Sigmoid colon (tissue), 7 donors: ENCODE measurements around the gene CCDC66. TPM values are rescaled to one million over a fixed set of nuclear protein-coding genes. Genes with fewer than 3 reads are reported as not detected.

Experiments used
- DNase-seq: peaks from one replicate; pipeline ENCODE4 v3.0.0-alpha.2; 2019
- H3K27ac ChIP-seq, 4 donors: fragments of 200-600 bp; sonication (generic); one replicate each; pipeline ENCODE4 v1.5.1; 2016 to 2019; ENCODE audit warnings: mild to moderate bottlenecking in 1 of 4
- H3K27me3 ChIP-seq, 3 donors: fragments of 200-600 bp; sonication (generic); one replicate each; pipeline ENCODE4 v1.5.1; 2019; ENCODE audit warnings: mild to moderate bottlenecking in 1 of 3
- H3K36me3 ChIP-seq, 4 donors: fragments of 200-600 bp; sonication (generic); one replicate each; pipeline ENCODE4 v1.5.1; 2016 to 2019
- H3K4me1 ChIP-seq, 4 donors: fragments of 200-600 bp; sonication (generic); one replicate each; pipeline ENCODE4 v1.5.1; 2017 to 2019
- H3K4me3 ChIP-seq, 4 donors: fragments of 200-600 bp; sonication (generic); one replicate each; pipeline ENCODE4 v1.5.1; 2017 to 2019; ENCODE audit warnings: mild to moderate bottlenecking in 2 of 4, moderate library complexity in 1 of 4
- H3K9me3 ChIP-seq, 4 donors: fragments of 200-600 bp in 3 of 4; sonication (generic) in 3 of 4; one replicate each; pipeline versions ENCODE4 v1.5.1 to v1.6.1; 2013 to 2019
- CTCF ChIP-seq, 4 experiments: fragments of 450-650 bp in 3 of 4; fragments of 200-600 bp in 1 of 4; IDR thresholded peaks; one replicate each; pipeline ENCODE4 v1.5.1; 2016 to 2019; ENCODE audit warnings: antibody characterized with exemption in 4 of 4, mild to moderate bottlenecking in 3 of 4, moderate library complexity in 2 of 4
- EP300 ChIP-seq, 4 donors: sonication (generic); formaldehyde crosslinking; IDR thresholded peaks; one replicate each; pipeline ENCODE4 v1.6.1; 2017; ENCODE audit warnings: antibody characterized with exemption in 4 of 4
- POLR2A ChIP-seq, 2 donors: fragments of 450-650 bp; IDR thresholded peaks; one replicate each; pipeline ENCODE4 v1.6.1; 2016; ENCODE audit warnings: antibody characterized with exemption in 2 of 2, mild to moderate bottlenecking in 2 of 2, moderate library complexity in 2 of 2
- POLR2AphosphoS5 ChIP-seq, 4 donors: sonication (generic); formaldehyde crosslinking; IDR thresholded peaks; one replicate each; pipeline ENCODE4 v1.6.1; 2017; ENCODE audit warnings: antibody characterized with exemption in 4 of 4
- WGBS, 2 donors: extraction: QIAGEN DNeasy Blood & Tissue Kit; methylation state at CpG; one replicate each; pipeline ENCODE4 v1.1.7; 2013; 5-methylcytosine and 5-hydroxymethylcytosine counted together
- intact Hi-C: fragments of 100-400 bp; cut with DNase I; formaldehyde crosslinking; loops from one replicate; pipeline ENCODE4 v1.15.1; 2023
- polyA plus RNA-seq, 3 donors: library from polyadenylated mRNA; stranded (reverse); fragments of 200-250 nt; gene quantifications; one replicate each; pipeline ENCODE4 v1.2.3, GENCODE V29; 2013
- total RNA-seq, 4 donors: library from RNA; depleted of rRNA; stranded (reverse); fragments of >200 nt; gene quantifications; one replicate each; pipeline ENCODE4 v1.1.0, GENCODE V29; 2016
- donor health status: healthy with polysubstance abuse.
- donor health status: Bipolar disorder and iron deficiency.
- donor health status: healthy.

The CCDC66 gene
- total and polyA plus RNA-seq, 7 donors = 4.2 to 86.1 (median 27.7) TPM

DNA sequence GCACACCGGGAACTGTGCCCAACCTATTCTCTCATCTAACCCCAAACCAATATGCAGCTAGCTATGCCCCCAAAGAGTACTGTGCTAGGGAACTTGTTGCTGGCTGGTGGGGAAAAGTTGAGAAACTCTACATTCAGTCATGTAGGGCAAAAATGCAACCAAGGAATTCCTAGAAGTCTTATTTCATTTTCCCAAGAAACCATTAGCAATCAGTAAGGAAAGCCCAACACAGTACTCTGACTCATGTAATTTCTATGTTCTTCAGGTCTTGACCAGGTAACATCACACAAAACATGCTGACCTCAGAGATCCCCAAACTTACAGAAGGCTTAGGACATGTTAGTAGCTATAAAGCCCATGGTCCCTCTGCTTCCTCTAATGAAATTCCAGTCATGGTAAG lies 74.0 kb downstream of the CCDC66 start:
- TF ChIP-seq POLR2A (IDR thresholded peaks at IDR 0.05) (no peak), EP300 (IDR thresholded peaks at IDR 0.05) (no peak), POLR2AphosphoS5 (IDR thresholded peaks at IDR 0.05) (no peak)
- H3K36me3 ChIP-seq = peaks cover 7 to 74% (median 26%) of the 10 kb centered on the region in 4 donors
- intact Hi-C loops = no loop called here
- no peak for DNase-seq
- no peaks in the 10 kb centered on the region for H3K4me1 ChIP-seq
- H3K4me3 ChIP-seq = no peak overlapping the region
- H3K9me3 ChIP-seq = no peaks in the 10 kb centered on the region
- no peak overlapping the region for H3K27ac ChIP-seq
- WGBS, 2 donors = 56 to 95% methylated on average over 1 of the region's 1 CpG
- H3K27me3 ChIP-seq = no peaks in the 10 kb centered on the region

- Histone ChIP-seq H3K9me3 (no peaks in the 10 kb centered on the region), H3K4me1 (no peaks in the 10 kb centered on the region), H3K36me3 (peaks cover 7 to 76% (median 15%) of the 10 kb centered on the region in 4 donors), H3K27me3 (no peaks in the 10 kb centered on the region), H3K27ac (no peak overlapping the region), H3K4me3 (no peak overlapping the region)
- TF ChIP-seq POLR2AphosphoS5 (IDR thresholded peaks at IDR 0.05) (no peak), POLR2A (IDR thresholded peaks at IDR 0.05) (no peak)
- WGBS, 2 donors = 95 to 97% methylated on average over 4 of the region's 4 CpGs
- intact Hi-C loops = no loop called here
- no peak for DNase-seq
These were observed 76.2 kb downstream of the CCDC66 start for GRCh38 chr3:56633181-56633580.

DNA sequence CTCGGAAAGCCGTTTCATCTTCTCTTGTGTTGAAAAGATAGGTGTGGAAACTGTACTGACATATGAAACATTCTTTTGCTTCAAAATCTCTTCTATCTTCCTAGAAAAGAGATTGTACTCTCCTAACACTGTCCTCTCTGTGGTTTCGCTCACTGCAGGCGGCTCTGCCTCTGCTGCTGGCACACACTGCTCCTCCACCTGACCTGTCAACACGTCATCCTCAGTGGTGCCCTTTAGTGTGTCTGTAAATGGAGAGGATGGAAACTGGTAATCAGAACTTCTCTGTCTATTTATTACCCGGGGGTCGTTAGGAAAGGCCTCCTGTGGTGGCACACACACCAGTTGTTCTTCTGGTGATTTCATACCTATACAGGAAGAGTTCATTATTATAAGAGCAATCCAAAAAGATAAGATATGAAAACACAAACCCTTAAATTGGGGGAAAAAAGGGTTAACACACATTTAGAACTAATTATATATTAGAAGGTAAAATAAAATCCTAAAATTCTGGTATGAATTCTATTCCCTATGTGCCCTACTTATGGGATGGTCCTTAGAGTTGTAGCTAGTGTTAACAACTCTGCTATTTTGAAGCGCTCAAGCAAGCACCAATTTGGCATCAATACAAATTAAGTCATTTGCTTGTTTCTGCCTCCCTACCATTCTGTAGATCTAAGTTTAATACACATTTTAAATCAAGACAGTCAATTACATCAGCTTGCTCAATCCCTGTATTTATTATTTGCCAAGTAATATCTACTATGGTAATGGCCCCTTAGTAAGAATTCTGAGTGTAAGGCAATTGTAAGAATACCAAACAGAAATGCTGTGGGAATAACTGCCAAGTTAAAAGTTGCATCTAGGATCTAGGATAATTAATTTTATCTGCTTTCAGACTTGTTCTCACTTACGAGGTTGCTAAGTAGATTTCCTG lies 76.9 kb downstream of the CCDC66 start:
- Histone ChIP-seq H3K27ac (no peak overlapping the region), H3K36me3 (peaks cover 7 to 77% (median 15%) of the 10 kb centered on the region in 4 donors), H3K27me3 (no peaks in the 10 kb centered on the region), H3K9me3 (no peaks in the 10 kb centered on the region), H3K4me1 (no peaks in the 10 kb centered on the region), H3K4me3 (no peak overlapping the region)
- DNase-seq = no peak
- TF ChIP-seq POLR2A (IDR thresholded peaks at IDR 0.05) = no peak
- no peak for TF ChIP-seq EP300 (IDR thresholded peaks at IDR 0.05)
- TF ChIP-seq CTCF (IDR thresholded peaks at IDR 0.05) = no peak
- no peak for TF ChIP-seq POLR2AphosphoS5 (IDR thresholded peaks at IDR 0.05)
- intact Hi-C loops = no loop called here
- 88 to 91% methylated on average over 9 of the region's 9 CpGs for WGBS, 2 donors

DNA sequence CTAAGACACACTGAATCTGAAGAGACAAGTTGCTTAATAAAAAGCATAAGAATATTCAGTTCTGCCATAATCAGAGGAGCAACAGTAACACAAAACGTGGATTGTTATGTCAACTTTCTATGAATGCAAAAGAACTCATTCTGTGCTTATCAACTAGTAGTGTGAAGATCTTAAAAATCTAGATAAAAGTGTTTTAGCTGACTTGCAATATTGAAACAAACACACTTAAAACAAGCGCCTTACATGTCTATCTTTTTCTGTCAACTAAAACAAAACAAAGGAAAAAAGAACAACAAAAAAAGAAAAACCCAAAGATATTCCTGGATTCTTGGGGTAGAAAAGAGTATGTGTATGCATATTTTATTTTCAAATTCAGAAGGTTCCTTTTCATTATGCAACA lies 88.4 kb downstream of the CCDC66 start:
- H3K27me3 ChIP-seq = no peaks in the 10 kb centered on the region
- no peaks in the 10 kb centered on the region for H3K4me1 ChIP-seq
- H3K36me3 ChIP-seq = peaks cover 9 to 77% (median 26%) of the 10 kb centered on the region in 4 donors
- WGBS, 2 donors = 91 to 94% methylated on average over 2 of the region's 2 CpGs
- TF ChIP-seq POLR2A (IDR thresholded peaks at IDR 0.05) (no peak), POLR2AphosphoS5 (IDR thresholded peaks at IDR 0.05) (no peak), EP300 (IDR thresholded peaks at IDR 0.05) (no peak), CTCF (IDR thresholded peaks at IDR 0.05) (no peak)
- H3K4me3 ChIP-seq = no peak overlapping the region
- H3K9me3 ChIP-seq = no peaks in the 10 kb centered on the region
- intact Hi-C loops = no loop called here
- no peak overlapping the region for H3K27ac ChIP-seq
- DNase-seq = no peak

GRCh38 chr3:56654460-56654859 lies 97.5 kb downstream of the CCDC66 start:
- no peak for TF ChIP-seq CTCF (IDR thresholded peaks at IDR 0.05)
- no peak for TF ChIP-seq EP300 (IDR thresholded peaks at IDR 0.05)
- TF ChIP-seq POLR2A (IDR thresholded peaks at IDR 0.05) = no peak
- no peak for TF ChIP-seq POLR2AphosphoS5 (IDR thresholded peaks at IDR 0.05)
- Histone ChIP-seq H3K36me3 (peaks cover 0 to 60% (median 18%) of the 10 kb centered on the region in 4 donors), H3K27ac (no peak overlapping the region), H3K4me1 (peaks cover 0 to 7% (median 5%) of the 10 kb centered on the region in 4 donors), H3K4me3 (no peak overlapping the region), H3K27me3 (no peaks in the 10 kb centered on the region), H3K9me3 (no peaks in the 10 kb centered on the region)
- WGBS, 2 donors = 92% methylated on average over 1 of the region's 1 CpG
- intact Hi-C loops = no loop called here
- no peak for DNase-seq
